WTC11 (cell line): ENCODE data around the gene ACOT13. TPM values are rescaled to one million over a fixed set of nuclear protein-coding genes. Genes with fewer than 3 reads are reported as not detected.
"Not testable (repeated sequence)": the region's sequence is repeated elsewhere in the genome, so short reads cannot be mapped to it uniquely, and the experiment has no call there.

ENCODE experiments used
- ATAC-seq: fragments of 200-7000 bp; cut with Tn5 transposase; 2 replicates; pipeline ENCODE4 v1.10.0; 2021; ENCODE audit warnings: mild to moderate bottlenecking, moderate library complexity
- CTCF ChIA-PET: fragments of 300-600 bp; sonication (Branson Sonifier 250); formaldehyde crosslinking; loops from one replicate; lab custom pipeline; 2021; ENCODE audit warnings: antibody characterized with exemption; lab: Charles Lee
- POLR2A ChIA-PET: fragments of 350-600 bp; sonication (Branson Sonifier 250); formaldehyde crosslinking; loops from one replicate; lab custom pipeline; 2021; ENCODE audit warnings: antibody characterized with exemption; lab: Charles Lee
- DNase-seq: peaks from one replicate; pipeline ENCODE4 v3.0.0; 2021; ENCODE audit warnings: low spot score
- H3K27ac Mint-ChIP-seq: 2 replicates; pipeline ENCODE4 v1.8.0; 2021; ENCODE audit warnings: mixed read lengths
- H3K27me3 Mint-ChIP-seq: 2 replicates; pipeline ENCODE4 v1.8.0; 2021; ENCODE audit warnings: low read depth, mild to moderate bottlenecking, moderate library complexity, mixed read lengths
- H3K36me3 Mint-ChIP-seq: 2 replicates; pipeline ENCODE4 v1.8.0; 2021; ENCODE audit warnings: mixed read lengths
- H3K4me1 Mint-ChIP-seq: 2 replicates; pipeline ENCODE4 v1.8.0; 2022; ENCODE audit warnings: mixed read lengths
- H3K4me3 Mint-ChIP-seq: 2 replicates; pipeline ENCODE4 v1.8.0; 2021; ENCODE audit warnings: mild to moderate bottlenecking, moderate library complexity, mixed read lengths
- H3K9me3 Mint-ChIP-seq: 2 replicates; pipeline ENCODE4 v1.8.0; 2021; ENCODE audit warnings: mixed read lengths
- AFF4 ChIP-seq: sonication (generic); formaldehyde crosslinking; IDR thresholded peaks from 2 replicates; pipeline ENCODE4 v1.8.1; 2023; ENCODE audit warnings: mild to moderate bottlenecking, missing genetic modification reagents, borderline replicate concordance
- CBFB ChIP-seq: sonication (generic); formaldehyde crosslinking; IDR thresholded peaks from 2 replicates; pipeline ENCODE4 v1.8.1; 2022; ENCODE audit warnings: mild to moderate bottlenecking, low read depth, missing genetic modification reagents
- ELF4 ChIP-seq: sonication (generic); formaldehyde crosslinking; IDR thresholded peaks from 2 replicates; pipeline ENCODE4 v1.8.1; 2022; ENCODE audit warnings: low read depth, mild to moderate bottlenecking, moderate library complexity, missing genetic modification reagents
- ESRRA ChIP-seq: sonication (generic); formaldehyde crosslinking; IDR thresholded peaks from 2 replicates; pipeline ENCODE4 v1.8.1; 2022; ENCODE audit warnings: mild to moderate bottlenecking, missing genetic modification reagents, borderline replicate concordance
- ETV6 ChIP-seq: sonication (generic); formaldehyde crosslinking; IDR thresholded peaks from 2 replicates; pipeline ENCODE4 v1.8.1; 2022; ENCODE audit warnings: mild to moderate bottlenecking, missing genetic modification reagents
- FOXP1 ChIP-seq: sonication (generic); formaldehyde crosslinking; IDR thresholded peaks from 2 replicates; pipeline ENCODE4 v1.8.0; 2022; ENCODE audit warnings: missing genetic modification reagents, mild to moderate bottlenecking, moderate library complexity, borderline replicate concordance
- MXD4 ChIP-seq: fragments of 250-450 bp; sonication (Bioruptor Pico); IDR thresholded peaks from 2 replicates; pipeline ENCODE4 v1.8.0; 2021; ENCODE audit warnings: mild to moderate bottlenecking, moderate library complexity, borderline replicate concordance
- NFATC4 ChIP-seq: fragments of 250-450 bp; sonication (Bioruptor Pico); IDR thresholded peaks from 2 replicates; pipeline ENCODE4 v1.9.0; 2021; ENCODE audit warnings: mild to moderate bottlenecking
- ZMAT4 ChIP-seq: fragments of 250-450 bp; sonication (Bioruptor Pico); IDR thresholded peaks from 2 replicates; pipeline ENCODE4 v1.9.0; 2021; ENCODE audit warnings: mild to moderate bottlenecking
- ZNF232 ChIP-seq: sonication (generic); formaldehyde crosslinking; IDR thresholded peaks from 2 replicates; pipeline ENCODE4 v1.8.0; 2022; ENCODE audit warnings: mild to moderate bottlenecking, missing genetic modification reagents
- ZNF396 ChIP-seq: fragments of 250-450 bp; sonication (Bioruptor Pico); IDR thresholded peaks from 2 replicates; pipeline ENCODE4 v1.8.0; 2021; ENCODE audit warnings: mild to moderate bottlenecking, moderate library complexity, borderline replicate concordance
- ZNF671 ChIP-seq: fragments of 250-450 bp; sonication (Bioruptor Pico); IDR thresholded peaks from 2 replicates; pipeline ENCODE4 v1.8.0; 2021; ENCODE audit warnings: mild to moderate bottlenecking
- total RNA-seq: library from RNA; stranded (reverse); gene quantifications from 3 replicates; pipeline ENCODE4 v1.2.3, GENCODE V29; 2021
- TF ChIP-seq, protein P1 (sequence below): sonication (generic); formaldehyde crosslinking; IDR thresholded peaks from 2 replicates; pipeline ENCODE4 v1.8.0; 2022; ENCODE audit warnings: mild to moderate bottlenecking, missing genetic modification reagents
- TF ChIP-seq, protein P2 (sequence below): fragments of 200-600 bp; IDR thresholded peaks from 2 replicates; pipeline ENCODE4 v1.8.0; 2022; ENCODE audit warnings: antibody characterized with exemption

ACOT13 gene
- total RNA-seq, 1 experiment from 2014 or later = 54.0 TPM

DNA sequence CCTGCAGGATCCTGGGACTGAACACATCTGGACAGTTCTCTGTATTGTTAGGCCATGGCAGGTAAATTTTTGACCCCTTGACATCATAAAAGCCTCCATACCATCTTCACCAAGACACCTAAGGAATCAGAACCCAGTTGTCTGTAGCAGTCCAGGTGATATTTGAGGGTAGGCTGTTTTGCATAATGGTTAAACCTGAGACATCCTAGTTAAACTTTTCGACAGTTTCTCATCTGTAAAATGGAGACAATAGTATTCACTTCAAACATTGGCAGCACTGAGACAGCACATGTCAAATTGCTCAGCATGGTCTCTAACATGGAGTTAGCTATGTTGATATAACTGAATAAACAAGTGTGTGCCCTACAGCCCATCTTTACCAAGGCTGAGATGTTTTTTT, 27.3 kb downstream of the ACOT13 start:
- DNase-seq = no peak
- no peak overlapping the region for H3K27ac Mint-ChIP-seq
- POLR2A ChIA-PET = no interaction called here

GRCh38 chr6:24695635-24696034, 28.8 kb downstream of the ACOT13 start:
- ATAC-seq = peak; percentile 84

More for the DNA sequence above, 27.3 kb downstream of the ACOT13 start:
- TF ChIP-seq MXD4 (no peak), ZMAT4 (CRISPR knock-in tag) (no peak), FOXP1 (CRISPR knock-in tag) (no peak), ETV6 (CRISPR knock-in tag) (no peak), ELF4 (no peak), NFATC4 (no peak), ESRRA (CRISPR knock-in tag) (no peak), ZNF671 (no peak), AFF4 (CRISPR knock-in tag) (no peak), ZNF396 (CRISPR knock-in tag) (no peak), ZNF232 (no peak), CBFB (no peak)
- TF ChIP-seq, protein P1, sequence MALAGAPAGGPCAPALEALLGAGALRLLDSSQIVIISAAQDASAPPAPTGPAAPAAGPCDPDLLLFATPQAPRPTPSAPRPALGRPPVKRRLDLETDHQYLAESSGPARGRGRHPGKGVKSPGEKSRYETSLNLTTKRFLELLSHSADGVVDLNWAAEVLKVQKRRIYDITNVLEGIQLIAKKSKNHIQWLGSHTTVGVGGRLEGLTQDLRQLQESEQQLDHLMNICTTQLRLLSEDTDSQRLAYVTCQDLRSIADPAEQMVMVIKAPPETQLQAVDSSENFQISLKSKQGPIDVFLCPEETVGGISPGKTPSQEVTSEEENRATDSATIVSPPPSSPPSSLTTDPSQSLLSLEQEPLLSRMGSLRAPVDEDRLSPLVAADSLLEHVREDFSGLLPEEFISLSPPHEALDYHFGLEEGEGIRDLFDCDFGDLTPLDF (CRISPR knock-in tag) = no peak
- TF ChIP-seq, protein P2, sequence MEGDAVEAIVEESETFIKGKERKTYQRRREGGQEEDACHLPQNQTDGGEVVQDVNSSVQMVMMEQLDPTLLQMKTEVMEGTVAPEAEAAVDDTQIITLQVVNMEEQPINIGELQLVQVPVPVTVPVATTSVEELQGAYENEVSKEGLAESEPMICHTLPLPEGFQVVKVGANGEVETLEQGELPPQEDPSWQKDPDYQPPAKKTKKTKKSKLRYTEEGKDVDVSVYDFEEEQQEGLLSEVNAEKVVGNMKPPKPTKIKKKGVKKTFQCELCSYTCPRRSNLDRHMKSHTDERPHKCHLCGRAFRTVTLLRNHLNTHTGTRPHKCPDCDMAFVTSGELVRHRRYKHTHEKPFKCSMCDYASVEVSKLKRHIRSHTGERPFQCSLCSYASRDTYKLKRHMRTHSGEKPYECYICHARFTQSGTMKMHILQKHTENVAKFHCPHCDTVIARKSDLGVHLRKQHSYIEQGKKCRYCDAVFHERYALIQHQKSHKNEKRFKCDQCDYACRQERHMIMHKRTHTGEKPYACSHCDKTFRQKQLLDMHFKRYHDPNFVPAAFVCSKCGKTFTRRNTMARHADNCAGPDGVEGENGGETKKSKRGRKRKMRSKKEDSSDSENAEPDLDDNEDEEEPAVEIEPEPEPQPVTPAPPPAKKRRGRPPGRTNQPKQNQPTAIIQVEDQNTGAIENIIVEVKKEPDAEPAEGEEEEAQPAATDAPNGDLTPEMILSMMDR = no peak
- H3K4me3 Mint-ChIP-seq = no peak overlapping the region
- peaks cover 12% of the 10 kb centered on the region for H3K4me1 Mint-ChIP-seq
- no peak for ATAC-seq
- no peaks in the 10 kb centered on the region for H3K9me3 Mint-ChIP-seq
- CTCF ChIA-PET = interaction anchor here (1.3 to 2.8 kb wide), 2 partner anchors 110 to 113 kb away, joined by 5 to 9 read pairs; no protein-coding TSS in a partner anchor
- no peaks in the 10 kb centered on the region for H3K27me3 Mint-ChIP-seq
- peaks cover 14% of the 10 kb centered on the region for H3K36me3 Mint-ChIP-seq

More at GRCh38 chr6:24695635-24696034, 28.8 kb downstream of the ACOT13 start:
- not testable (repeated sequence) for H3K27me3 Mint-ChIP-seq, H3K4me1 Mint-ChIP-seq, H3K9me3 Mint-ChIP-seq, H3K4me3 Mint-ChIP-seq
- TF ChIP-seq, protein P2 = 0 out of 2 replicates have a peak, but pooled peaks have one; percentile 22
- POLR2A ChIA-PET = interaction anchor here (0.6 kb wide), 1 partner anchor 124 kb away, joined by 4 read pairs; no protein-coding TSS in a partner anchor
- peaks cover 25% of the 10 kb centered on the region for H3K36me3 Mint-ChIP-seq
- peak overlapping the region; percentile 50; the same call in 1 of the 2 replicates for H3K27ac Mint-ChIP-seq
- CTCF ChIA-PET = interaction anchor here (1.0 to 2.8 kb wide), 3 partner anchors 111 to 175 kb away, joined by 3 to 9 read pairs (median 5); no protein-coding TSS in a partner anchor
- DNase-seq = peak; percentile 19
